Measurements from ENCODE around the gene ANAPC2.

Gene ANAPC2

GRCh38 chr9:137128158-137128861, 60.0 kb downstream of the ANAPC2 start:
- DNase-seq (ENCODE audit: low read depth): no peak
- peak overlapping the region; percentile 77 for H3K4me3 ChIP-seq (ENCODE audit: low read depth, low read length)
- TF ChIP-seq, protein P1, sequence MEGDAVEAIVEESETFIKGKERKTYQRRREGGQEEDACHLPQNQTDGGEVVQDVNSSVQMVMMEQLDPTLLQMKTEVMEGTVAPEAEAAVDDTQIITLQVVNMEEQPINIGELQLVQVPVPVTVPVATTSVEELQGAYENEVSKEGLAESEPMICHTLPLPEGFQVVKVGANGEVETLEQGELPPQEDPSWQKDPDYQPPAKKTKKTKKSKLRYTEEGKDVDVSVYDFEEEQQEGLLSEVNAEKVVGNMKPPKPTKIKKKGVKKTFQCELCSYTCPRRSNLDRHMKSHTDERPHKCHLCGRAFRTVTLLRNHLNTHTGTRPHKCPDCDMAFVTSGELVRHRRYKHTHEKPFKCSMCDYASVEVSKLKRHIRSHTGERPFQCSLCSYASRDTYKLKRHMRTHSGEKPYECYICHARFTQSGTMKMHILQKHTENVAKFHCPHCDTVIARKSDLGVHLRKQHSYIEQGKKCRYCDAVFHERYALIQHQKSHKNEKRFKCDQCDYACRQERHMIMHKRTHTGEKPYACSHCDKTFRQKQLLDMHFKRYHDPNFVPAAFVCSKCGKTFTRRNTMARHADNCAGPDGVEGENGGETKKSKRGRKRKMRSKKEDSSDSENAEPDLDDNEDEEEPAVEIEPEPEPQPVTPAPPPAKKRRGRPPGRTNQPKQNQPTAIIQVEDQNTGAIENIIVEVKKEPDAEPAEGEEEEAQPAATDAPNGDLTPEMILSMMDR (IDR thresholded peaks at IDR 0.05; ENCODE audit: low read depth, low read length, missing control alignments): no peak
- in situ Hi-C loops (cut with HindIII; ENCODE audit: low sequenced_read_pairs): no loop called here

- H3K4me3 ChIP-seq (ENCODE audit: low read depth, low read length): peak overlapping the region; percentile 33
- in situ Hi-C loops (cut with HindIII; ENCODE audit: low sequenced_read_pairs): no loop called here
- no peak for DNase-seq (ENCODE audit: low read depth)
- TF ChIP-seq, protein P1 (IDR thresholded peaks at IDR 0.05; ENCODE audit: low read depth, low read length, missing control alignments): no peak
Observed at GRCh38 chr9:137127301-137128157, 60.8 kb downstream of the ANAPC2 start.

GRCh38 chr9:137126786-137127185, 61.6 kb downstream of the ANAPC2 start:
- in situ Hi-C loops (cut with HindIII; ENCODE audit: low sequenced_read_pairs): no loop called here
- no peak for DNase-seq (ENCODE audit: low read depth)
- peak overlapping the region; percentile 33 for H3K4me3 ChIP-seq (ENCODE audit: low read depth, low read length)
- TF ChIP-seq, protein P1 (IDR thresholded peaks at IDR 0.05; ENCODE audit: low read depth, low read length, missing control alignments): no peak
